ENCODE data around the gene CARMIL3.
"Not testable (repeated sequence)": the region's sequence is repeated elsewhere in the genome, so short reads cannot be mapped to it uniquely, and the experiment has no call there.

CARMIL3 gene

DNA sequence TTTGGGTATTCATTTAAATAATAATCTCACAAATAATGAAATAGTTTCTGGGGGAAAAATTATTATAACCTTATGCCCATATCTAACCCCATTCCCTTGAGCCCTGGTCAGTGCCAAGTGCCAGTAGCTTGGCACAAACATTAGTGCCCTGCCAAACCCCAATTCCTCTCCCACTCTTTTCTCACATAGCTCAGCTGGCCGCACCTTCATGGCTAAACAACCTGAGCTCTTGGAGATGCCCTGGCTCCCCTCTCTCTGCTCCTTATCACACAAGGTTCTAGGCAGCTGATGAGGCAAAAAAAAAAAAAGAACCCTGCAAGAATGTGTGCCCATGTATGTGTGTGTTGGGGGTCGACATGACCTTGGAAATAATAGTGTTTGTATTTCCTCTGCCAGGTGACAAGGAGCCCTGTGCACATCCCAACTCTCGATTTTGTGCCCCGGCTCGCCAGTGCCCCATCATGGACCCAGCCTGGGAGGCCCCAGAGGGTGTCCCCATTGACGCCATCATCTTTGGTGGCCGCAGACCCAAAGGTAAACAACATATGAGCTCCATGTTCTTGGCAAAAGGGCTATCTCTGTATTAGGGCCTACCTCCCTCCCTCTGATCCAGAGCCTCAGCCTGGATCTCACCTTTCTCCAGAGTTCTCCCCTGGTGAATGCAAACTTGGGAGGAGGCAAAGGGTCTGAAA, 50.7 kb downstream of the CARMIL3 start:
- no peak overlapping the region for H3K4me3 ChIP-seq (replicated peaks in 1 of 2; ENCODE audit: low read depth in 2 of 2, low read length in 2 of 2)
- TF ChIP-seq, protein P1, sequence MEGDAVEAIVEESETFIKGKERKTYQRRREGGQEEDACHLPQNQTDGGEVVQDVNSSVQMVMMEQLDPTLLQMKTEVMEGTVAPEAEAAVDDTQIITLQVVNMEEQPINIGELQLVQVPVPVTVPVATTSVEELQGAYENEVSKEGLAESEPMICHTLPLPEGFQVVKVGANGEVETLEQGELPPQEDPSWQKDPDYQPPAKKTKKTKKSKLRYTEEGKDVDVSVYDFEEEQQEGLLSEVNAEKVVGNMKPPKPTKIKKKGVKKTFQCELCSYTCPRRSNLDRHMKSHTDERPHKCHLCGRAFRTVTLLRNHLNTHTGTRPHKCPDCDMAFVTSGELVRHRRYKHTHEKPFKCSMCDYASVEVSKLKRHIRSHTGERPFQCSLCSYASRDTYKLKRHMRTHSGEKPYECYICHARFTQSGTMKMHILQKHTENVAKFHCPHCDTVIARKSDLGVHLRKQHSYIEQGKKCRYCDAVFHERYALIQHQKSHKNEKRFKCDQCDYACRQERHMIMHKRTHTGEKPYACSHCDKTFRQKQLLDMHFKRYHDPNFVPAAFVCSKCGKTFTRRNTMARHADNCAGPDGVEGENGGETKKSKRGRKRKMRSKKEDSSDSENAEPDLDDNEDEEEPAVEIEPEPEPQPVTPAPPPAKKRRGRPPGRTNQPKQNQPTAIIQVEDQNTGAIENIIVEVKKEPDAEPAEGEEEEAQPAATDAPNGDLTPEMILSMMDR (IDR thresholded peaks at IDR 0.05; ENCODE audit: low read depth, low read length) = no peak
- DNase-seq (ENCODE audit: low read depth in 2 of 2) = no peak

DNA sequence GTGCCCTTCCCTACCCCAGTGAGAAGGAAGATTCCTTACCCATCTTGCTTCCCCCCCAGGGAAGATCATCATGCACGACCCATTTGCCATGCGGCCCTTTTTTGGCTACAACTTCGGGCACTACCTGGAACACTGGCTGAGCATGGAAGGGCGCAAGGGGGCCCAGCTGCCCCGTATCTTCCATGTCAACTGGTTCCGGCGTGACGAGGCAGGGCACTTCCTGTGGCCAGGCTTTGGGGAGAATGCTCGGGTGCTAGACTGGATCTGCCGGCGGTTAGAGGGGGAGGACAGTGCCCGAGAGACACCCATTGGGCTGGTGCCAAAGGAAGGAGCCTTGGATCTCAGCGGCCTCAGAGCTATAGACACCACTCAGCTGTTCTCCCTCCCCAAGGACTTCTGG, 51.6 kb downstream of the CARMIL3 start:
- TF ChIP-seq, protein P1 (IDR thresholded peaks at IDR 0.05; ENCODE audit: low read depth, low read length) = no peak
- H3K4me3 ChIP-seq (replicated peaks in 1 of 2; ENCODE audit: low read depth in 2 of 2, low read length in 2 of 2) = no peak overlapping the region
- no peak for DNase-seq (ENCODE audit: low read depth in 2 of 2)

DNA sequence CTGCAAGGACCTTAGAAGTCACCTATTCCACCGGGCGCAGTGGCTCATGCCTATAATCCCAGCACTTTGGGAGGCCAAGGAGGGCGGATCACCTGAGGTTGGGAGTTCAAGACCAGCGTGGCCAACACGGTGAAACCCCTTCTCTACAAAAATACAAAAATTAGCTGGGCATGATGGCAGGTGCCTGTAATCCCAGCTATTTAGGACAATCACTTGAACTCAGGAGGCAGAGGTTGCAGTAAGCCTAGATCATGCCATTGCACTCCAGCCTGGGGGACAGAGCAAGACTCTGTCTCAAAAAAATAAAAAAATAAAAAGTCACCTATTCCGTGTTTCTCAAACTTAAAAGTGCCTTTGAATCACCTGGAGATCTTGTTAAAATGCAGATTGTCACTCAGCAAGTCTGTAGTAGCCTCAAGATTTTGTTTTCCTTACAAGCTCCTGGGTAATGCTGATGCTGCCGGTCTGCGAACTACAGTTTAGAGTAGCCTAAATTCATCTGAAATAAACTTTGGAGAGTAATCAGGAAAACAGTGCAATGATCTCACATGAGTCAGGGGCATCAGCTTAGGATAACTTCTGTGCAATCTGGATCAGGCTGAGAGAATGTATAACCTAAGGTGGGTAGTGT, 53.9 kb downstream of the CARMIL3 start:
- DNase-seq (ENCODE audit: low read depth in 2 of 2); H3K4me3 ChIP-seq (replicated peaks in 1 of 2; ENCODE audit: low read depth in 2 of 2, low read length in 2 of 2): not testable (repeated sequence)

DNA sequence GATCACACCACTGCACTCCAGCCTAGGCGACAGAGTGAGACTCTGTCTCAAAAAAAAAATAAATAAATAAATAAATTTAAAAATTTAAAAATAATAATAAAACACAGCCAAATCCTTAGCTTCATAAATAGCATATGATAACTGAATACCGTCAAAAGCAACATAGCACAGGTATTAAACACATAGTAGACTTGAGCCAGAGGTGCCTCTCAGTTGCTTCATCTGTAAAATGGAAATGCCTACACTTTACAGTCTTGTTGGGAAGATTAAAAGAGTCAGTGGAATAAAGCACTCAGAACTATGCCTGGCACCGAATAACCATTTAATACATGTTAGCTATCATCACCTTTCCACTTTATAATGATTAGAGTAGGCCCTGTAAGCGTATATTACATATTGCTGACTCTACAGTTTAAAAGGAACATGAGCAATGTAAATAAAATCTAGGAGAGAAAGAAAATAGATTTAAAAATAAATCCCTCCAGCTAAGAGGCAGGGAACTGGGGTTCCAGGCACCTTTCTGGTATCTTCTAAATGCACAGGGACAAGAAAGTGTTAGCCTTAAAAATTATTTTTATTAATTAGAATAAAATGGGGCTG, 55.0 kb downstream of the CARMIL3 start:
- TF ChIP-seq, protein P1 (IDR thresholded peaks at IDR 0.05; ENCODE audit: low read depth, low read length) = no peak
- DNase-seq (ENCODE audit: low read depth in 2 of 2) = no peak
- no peak overlapping the region for H3K4me3 ChIP-seq (replicated peaks in 1 of 2; ENCODE audit: low read depth in 2 of 2, low read length in 2 of 2)

DNA sequence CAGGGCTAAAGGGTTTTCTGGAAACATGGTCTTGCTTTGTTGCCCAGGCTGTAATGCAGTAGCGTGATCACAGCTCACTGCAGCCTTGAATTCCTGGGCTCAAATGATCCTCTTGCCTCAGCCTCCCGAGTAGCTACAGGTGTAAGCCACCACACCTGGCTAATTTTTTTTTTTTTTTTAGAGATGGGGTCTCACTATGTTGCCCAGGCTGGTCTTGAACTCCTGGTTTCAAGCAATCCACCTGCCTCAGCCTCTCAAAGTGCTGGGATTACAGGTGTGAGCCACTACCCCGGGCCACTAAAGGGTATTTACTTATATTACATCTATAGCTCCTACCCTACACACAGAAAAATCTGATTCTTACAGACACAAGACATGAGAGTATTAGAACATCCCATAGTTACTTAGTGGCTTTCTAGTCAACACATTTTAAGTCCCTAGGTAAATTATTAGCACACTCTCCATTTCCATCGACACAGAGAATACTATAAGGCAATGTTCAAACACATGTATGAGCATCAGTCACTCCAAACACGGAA, 56.6 kb downstream of the CARMIL3 start:
- TF ChIP-seq, protein P1 (IDR thresholded peaks at IDR 0.05; ENCODE audit: low read depth, low read length) = no peak
- no peak overlapping the region for H3K4me3 ChIP-seq (replicated peaks in 1 of 2; ENCODE audit: low read depth in 2 of 2, low read length in 2 of 2)
- no peak for DNase-seq (ENCODE audit: low read depth in 2 of 2)

DNA sequence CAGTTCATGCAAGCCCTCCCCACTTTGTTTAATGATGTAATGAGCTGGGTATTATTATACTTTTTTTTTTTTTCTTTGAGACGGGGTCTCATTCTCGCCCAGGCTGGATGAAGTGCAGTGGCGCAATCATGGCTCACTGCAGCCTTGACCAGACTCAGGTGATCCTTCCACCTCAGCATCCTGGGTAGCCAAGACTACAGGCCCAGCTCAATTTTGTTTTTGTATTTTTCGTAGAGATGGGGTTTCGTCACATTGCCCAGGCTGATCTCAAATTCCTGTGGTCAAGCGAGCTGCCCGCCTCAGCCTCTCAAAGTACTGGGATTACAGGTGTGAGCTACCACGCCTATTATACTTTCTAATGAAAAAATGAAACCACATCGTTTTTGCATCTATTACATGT, 58.3 kb downstream of the CARMIL3 start:
- TF ChIP-seq, protein P1 (IDR thresholded peaks at IDR 0.05; ENCODE audit: low read depth, low read length) = no peak
- no peak overlapping the region for H3K4me3 ChIP-seq (replicated peaks in 1 of 2; ENCODE audit: low read depth in 2 of 2, low read length in 2 of 2)
- no peak for DNase-seq (ENCODE audit: low read depth in 2 of 2)

DNA sequence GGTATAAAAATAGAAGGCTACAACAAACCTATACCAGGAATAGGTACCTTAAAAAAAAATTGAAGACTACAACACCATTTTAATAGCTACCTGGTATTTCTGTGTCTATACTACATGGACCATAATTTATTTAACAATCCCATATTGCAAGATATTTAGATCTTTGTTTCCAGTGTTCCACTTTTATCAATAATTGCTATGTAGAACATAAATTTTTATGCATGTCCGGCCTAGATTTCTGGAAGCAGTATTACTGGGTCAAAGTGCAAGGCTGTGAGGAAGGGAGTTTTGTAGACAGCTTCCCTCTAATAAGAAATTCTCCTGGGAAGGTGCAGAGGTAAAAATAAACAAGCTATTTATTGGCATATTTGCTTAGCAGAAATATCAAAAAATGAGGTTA, 58.7 kb downstream of the CARMIL3 start:
- no peak for DNase-seq (ENCODE audit: low read depth in 2 of 2)
- TF ChIP-seq, protein P1 (IDR thresholded peaks at IDR 0.05; ENCODE audit: low read depth, low read length) = no peak
- no peak overlapping the region for H3K4me3 ChIP-seq (replicated peaks in 1 of 2; ENCODE audit: low read depth in 2 of 2, low read length in 2 of 2)

All from cardiac fibroblast (primary cell).